H1 (cell line): ENCODE measurements around the gene NCBP2. TPM values are rescaled to one million over a fixed set of nuclear protein-coding genes. Genes with fewer than 3 reads are reported as not detected.

ENCODE experiments used
- CTCF ChIA-PET: fragments of 300-600 bp; sonication (Branson Sonifier 250); formaldehyde crosslinking; loops from one replicate; lab custom pipeline; 2021; ENCODE audit not compliant: partially characterized antibody; lab: Charles Lee
- POLR2A ChIA-PET: fragments of 300-600 bp; sonication (Branson Sonifier 250); formaldehyde crosslinking; loops from one replicate; lab custom pipeline; 2021; ENCODE audit warnings: inconsistent platforms; ENCODE audit not compliant: partially characterized antibody; lab: Charles Lee
- DNase-seq, 2 experiments: peaks; one replicate each; pipeline versions ENCODE4 v3.0.0 to v3.0.0-alpha.2; 2010 to 2022; ENCODE audit warnings: low spot score in 2 of 2, low read depth in 1 of 2, mixed read lengths in 1 of 2
- FAIRE-seq: peaks from 2 replicates; lab custom pipeline; 2011; peaks lifted over from hg19 to GRCh38; lab: Jason Lieb, UNC
- H2AFZ ChIP-seq: 2 replicates; pipeline ENCODE4 v1.8.1; 2012; ENCODE audit warnings: low read length, inconsistent platforms
- H2AK5ac ChIP-seq: 2 replicates; pipeline ENCODE4 v1.6.1; 2013; ENCODE audit warnings: low read depth, low read length
- H2BK120ac ChIP-seq: replicated peaks from 2 replicates; pipeline ENCODE3; 2013; ENCODE audit warnings: low read depth, low read length, inconsistent platforms
- H2BK12ac ChIP-seq: 2 replicates; pipeline ENCODE4 v1.6.1; 2013; ENCODE audit warnings: low read depth, low read length
- H2BK15ac ChIP-seq: 2 replicates; pipeline ENCODE4 v1.6.1; 2013; ENCODE audit warnings: low read length
- H2BK20ac ChIP-seq: 2 replicates; pipeline ENCODE4 v1.6.1; 2013; ENCODE audit warnings: low read length
- H2BK5ac ChIP-seq: 2 replicates; pipeline ENCODE4 v1.6.1; 2013; ENCODE audit warnings: low read depth, low read length
- H3K14ac ChIP-seq: 2 replicates; pipeline ENCODE4 v1.6.1; 2013; ENCODE audit warnings: inconsistent platforms; ENCODE audit not compliant: insufficient read length
- H3K18ac ChIP-seq: 2 replicates; pipeline ENCODE4 v1.6.1; 2013; ENCODE audit warnings: low read length; ENCODE audit errors: extremely low read depth
- H3K23ac ChIP-seq: 2 replicates; pipeline ENCODE4 v1.6.1; 2013; ENCODE audit warnings: inconsistent platforms; ENCODE audit not compliant: insufficient read length
- H3K23me2 ChIP-seq: 2 replicates; pipeline ENCODE4 v1.6.1; 2013; ENCODE audit warnings: low read depth, low read length
- H3K27ac ChIP-seq: 2 replicates; pipeline ENCODE4 v1.6.1; 2011; ENCODE audit warnings: low read depth, low read length, inconsistent platforms
- H3K27me3 ChIP-seq, 4 experiments: replicated peaks in 1 of 4; 1 replicate in 1 of 4; 2 replicates in 3 of 4; pipeline versions ENCODE4 v1.6.1 to v1.8.1; 2011 to 2013; ENCODE audit warnings: low read length in 3 of 4, mild to moderate bottlenecking in 3 of 4, inconsistent platforms in 2 of 4, mixed read lengths in 2 of 4, moderate library complexity in 1 of 4; ENCODE audit not compliant: control insufficient read depth in 3 of 4, insufficient read depth in 3 of 4; ENCODE audit errors: extremely low read depth in 1 of 4
- H3K36me3 ChIP-seq, 4 experiments: 2 replicates each; pipeline versions ENCODE4 v1.6.1 to v1.8.1; 2011 to 2013; ENCODE audit warnings: mild to moderate bottlenecking in 4 of 4, low read length in 3 of 4, moderate library complexity in 2 of 4, control low read depth in 1 of 4, inconsistent platforms in 1 of 4; ENCODE audit not compliant: insufficient read depth in 4 of 4, control insufficient read depth in 2 of 4
- H3K4ac ChIP-seq: replicated peaks from 2 replicates; pipeline ENCODE3; 2013; ENCODE audit warnings: low read length, low read depth, mixed read lengths, inconsistent platforms; ENCODE audit not compliant: insufficient read length
- H3K4me1 ChIP-seq, 4 experiments: replicated peaks in 1 of 4; 1 replicate in 1 of 4; 2 replicates in 3 of 4; pipeline versions ENCODE4 v1.6.1 to v1.8.1; 2011 to 2013; ENCODE audit warnings: low read length in 3 of 4, inconsistent platforms in 2 of 4, mixed read lengths in 1 of 4; ENCODE audit not compliant: insufficient read depth in 4 of 4, control insufficient read depth in 3 of 4
- H3K4me2 ChIP-seq, 2 experiments: 2 replicates each; pipeline versions ENCODE4 v1.6.1 to v1.8.1; 2011 to 2013; ENCODE audit warnings: low read depth in 2 of 2, low read length in 2 of 2, control low read depth in 1 of 2, inconsistent platforms in 1 of 2, mild to moderate bottlenecking in 1 of 2; ENCODE audit not compliant: insufficient read depth in 1 of 2
- H3K4me3 ChIP-seq, 4 experiments: fragments of 200-600, 300-600 bp in 1 of 4; sonication (generic), shearing (Covaris generic), sonication (Bioruptor Twin) in 1 of 4; 2 replicates each; pipeline versions ENCODE4 v1.5.1 to v1.8.1; 2011 to 2016; ENCODE audit warnings: low read length in 4 of 4, low read depth in 3 of 4, control low read depth in 2 of 4, inconsistent platforms in 2 of 4, mild to moderate bottlenecking in 2 of 4, mixed read lengths in 1 of 4, moderate library complexity in 1 of 4; ENCODE audit not compliant: insufficient read depth in 2 of 4; ENCODE audit errors: extremely low read depth in 1 of 4
- H3K56ac ChIP-seq: replicated peaks from 2 replicates; pipeline ENCODE3; 2013; ENCODE audit warnings: low read depth, mild to moderate bottlenecking, mixed read lengths, low read length, inconsistent platforms; ENCODE audit not compliant: insufficient read length
- H3K79me1 ChIP-seq: 2 replicates; pipeline ENCODE4 v1.6.1; 2013; ENCODE audit warnings: low read depth, low read length, control low read depth
- H3K79me2 ChIP-seq, 2 experiments: 2 replicates each; pipeline versions ENCODE4 v1.6.1 to v1.8.1; 2012 to 2013; ENCODE audit warnings: low read length in 2 of 2, mild to moderate bottlenecking in 2 of 2, inconsistent platforms in 1 of 2; ENCODE audit not compliant: insufficient read depth in 2 of 2, control insufficient read depth in 1 of 2
- H3K9ac ChIP-seq, 4 experiments: replicated peaks in 1 of 4; 1 replicate in 1 of 4; 2 replicates in 3 of 4; pipeline versions ENCODE4 v1.6.1 to v1.8.1; 2011 to 2013; ENCODE audit warnings: low read depth in 3 of 4, low read length in 3 of 4, control low read depth in 2 of 4, mild to moderate bottlenecking in 2 of 4, moderate library complexity in 2 of 4, inconsistent platforms in 1 of 4; ENCODE audit errors: extremely low read depth in 1 of 4
- H3K9me3 ChIP-seq, 2 experiments: 2 replicates each; pipeline versions ENCODE4 v1.6.1 to v1.8.1; 2012 to 2013; ENCODE audit warnings: mild to moderate bottlenecking in 2 of 2, moderate library complexity in 2 of 2, control low read depth in 1 of 2, inconsistent platforms in 1 of 2, low read depth in 1 of 2, low read length in 1 of 2, mixed read lengths in 1 of 2; ENCODE audit not compliant: insufficient read depth in 2 of 2
- H4K20me1 ChIP-seq, 2 experiments: replicated peaks in 1 of 2; 2 replicates each; pipeline versions ENCODE3 to v1.8.1; 2011 to 2013; ENCODE audit warnings: inconsistent platforms in 2 of 2, low read length in 2 of 2, mild to moderate bottlenecking in 1 of 2; ENCODE audit not compliant: insufficient read depth in 2 of 2, control insufficient read depth in 1 of 2
- H4K5ac ChIP-seq: 2 replicates; pipeline ENCODE4 v1.6.1; 2013; ENCODE audit warnings: low read length, low read depth, mixed read lengths, inconsistent platforms; ENCODE audit not compliant: insufficient read length
- H4K8ac ChIP-seq: 2 replicates; pipeline ENCODE4 v1.8.0; 2013; ENCODE audit warnings: mild to moderate bottlenecking, moderate library complexity, low read length, inconsistent platforms; ENCODE audit not compliant: insufficient read depth; ENCODE audit errors: extremely low read depth
- H4K91ac ChIP-seq: replicated peaks from 2 replicates; pipeline ENCODE3; 2013; ENCODE audit warnings: low read length, mixed read lengths, inconsistent platforms; ENCODE audit not compliant: insufficient read length
- CBX5 ChIP-seq: fragments of 300-800, 300-1000 bp; sonication (generic); IDR thresholded peaks from 2 replicates; pipeline ENCODE4 v1.7.1; 2016; ENCODE audit warnings: antibody characterized with exemption, low read length, low read depth
- CREB1 ChIP-seq: IDR thresholded peaks from 2 replicates; pipeline ENCODE4 v1.6.1; 2012; ENCODE audit warnings: inconsistent platforms
- FOSL1 ChIP-seq: IDR thresholded peaks from 2 replicates; pipeline ENCODE4 v1.6.1; 2011; ENCODE audit warnings: mild to moderate bottlenecking, low read depth, low read length, moderate library complexity; ENCODE audit not compliant: insufficient read depth
- GABPA ChIP-seq: IDR thresholded peaks from 2 replicates; pipeline ENCODE4 v1.6.1; 2011; ENCODE audit warnings: mild to moderate bottlenecking, low read length, moderate library complexity, borderline replicate concordance; ENCODE audit not compliant: insufficient read depth
- HDAC2 ChIP-seq, 2 experiments: fragments of 300-600 bp in 1 of 2; sonication (generic) in 1 of 2; IDR thresholded peaks; 2 replicates each; pipeline ENCODE4 v1.6.1; 2011 to 2012; ENCODE audit warnings: low read depth in 2 of 2, low read length in 2 of 2, mild to moderate bottlenecking in 2 of 2, moderate library complexity in 2 of 2, borderline replicate concordance in 1 of 2, inconsistent platforms in 1 of 2
- KDM4A ChIP-seq: IDR thresholded peaks from one replicate; pipeline ENCODE4 v1.7.1; 2012; ENCODE audit warnings: low read depth, mild to moderate bottlenecking, moderate library complexity, low read length, inconsistent platforms; ENCODE audit not compliant: severe bottlenecking
- MAFK ChIP-seq: IDR thresholded peaks from 2 replicates; pipeline ENCODE4 v1.6.1; 2012; ENCODE audit warnings: low read depth, mild to moderate bottlenecking, improper control_type of control experiment, low read length
- POLR2A ChIP-seq, 2 experiments: IDR thresholded peaks; 1 replicate in 1 of 2; 2 replicates in 1 of 2; pipeline ENCODE4 v1.6.1; 2011; ENCODE audit warnings: low read depth in 2 of 2, low read length in 2 of 2, mild to moderate bottlenecking in 2 of 2; ENCODE audit errors: control extremely low read depth in 1 of 2
- SIN3A ChIP-seq, 2 experiments: IDR thresholded peaks in 1 of 2; conservative IDR thresholded peaks in 1 of 2; 2 replicates each; pipeline ENCODE4 v1.6.1; 2011 to 2012; ENCODE audit warnings: low read length in 2 of 2, improper control_type of control experiment in 1 of 2, low read depth in 1 of 2, mild to moderate bottlenecking in 1 of 2
- SP2 ChIP-seq: IDR thresholded peaks from 2 replicates; pipeline ENCODE4 v1.6.1; 2012; ENCODE audit warnings: mild to moderate bottlenecking, low read length, inconsistent platforms
- SUZ12 ChIP-seq: fragments of 200-600 bp; sonication (generic); IDR thresholded peaks from 2 replicates; pipeline ENCODE4 v1.6.1; 2012; ENCODE audit warnings: mild to moderate bottlenecking, inconsistent platforms, low read length, moderate library complexity, mixed read lengths
- TAF1 ChIP-seq: IDR thresholded peaks from 2 replicates; pipeline ENCODE4 v1.6.1; 2011; ENCODE audit warnings: mild to moderate bottlenecking, low read depth, low read length
- TBP ChIP-seq: IDR thresholded peaks from 2 replicates; pipeline ENCODE4 v1.6.1; 2011; ENCODE audit warnings: low read depth, low read length, improper control_type of control experiment
- ZNF274 ChIP-seq: IDR thresholded peaks from 2 replicates; pipeline ENCODE4 v1.7.0; 2012; ENCODE audit warnings: low read length, borderline replicate concordance; ENCODE audit errors: extremely low read depth
- WGBS, 2 experiments: shearing (Covaris generic) in 1 of 2; methylation state at CpG; one replicate each; pipeline versions ENCODE4 v1.1.6 to v1.1.7; 2013 to 2015; ENCODE audit warnings: low lambda C conversion rate in 2 of 2, mixed read lengths in 2 of 2, inconsistent platforms in 1 of 2, low coverage in 1 of 2, missing lambda C conversion rate in 1 of 2; ENCODE audit not compliant: insufficient replicate concordance in 2 of 2, insufficient coverage in 1 of 2, insufficient read length in 1 of 2; ENCODE audit errors: extremely low coverage in 1 of 2, missing lambda C conversion rate in 1 of 2; 5-methylcytosine and 5-hydroxymethylcytosine counted together
- polyA plus RNA-seq, 7 experiments: library from polyadenylated mRNA; depleted of rRNA in 3 of 7; stranded (reverse) in 5 of 7; unstranded in 2 of 7; fragments of >200 nt in 5 of 7; fragments of 200-250 nt in 2 of 7; gene quantifications; 1 replicate in 5 of 7; 2 replicates in 1 of 7; 4 replicates in 1 of 7; pipeline versions ENCODE4 v1.2.1 to v1.2.3, GENCODE V29; 2011 to 2013; ENCODE audit warnings: missing spikeins in 2 of 7, mixed read lengths in 2 of 7
- total RNA-seq: library from RNA; stranded (reverse); fragmentation: NEBNext Ultra II Directional; extraction: Animal tissue kit (Norgen Biotek cat#: 25700); gene quantifications from 2 replicates; pipeline ENCODE4 v1.2.1, GENCODE V29; 2021

NCBP2 gene
- total and polyA plus RNA-seq, 2 of the 8 experiments (the other 6 are each of a cell fraction or from before 2014, with no cell fraction given), result 34.1 to 100 TPM

- Histone ChIP-seq H2BK20ac (no peak overlapping the region), H3K23ac (no peak overlapping the region), H4K91ac (no peak overlapping the region), H2BK5ac (no peak overlapping the region), H3K9me3 (no peaks in the 10 kb centered on the region), H3K9ac (no peak overlapping the region), H4K8ac (no peak overlapping the region), H2BK12ac (no peak overlapping the region), H3K23me2 (no peaks in the 10 kb centered on the region), H3K4me3 (no peak overlapping the region), H3K4me2 (no peak overlapping the region), H3K18ac (no peak overlapping the region), H3K56ac (no peak overlapping the region), H3K27ac (no peak overlapping the region), H4K20me1 (no peaks in the 10 kb centered on the region), H3K4me1 (no peaks in the 10 kb centered on the region; a peak in 1 of 7 replicates), H2AFZ (no peak overlapping the region), H4K5ac (no peak overlapping the region), H3K4ac (no peak overlapping the region), H2BK15ac (no peak overlapping the region), H2AK5ac (no peak overlapping the region), H3K79me2 (no peaks in the 10 kb centered on the region), H3K79me1 (no peaks in the 10 kb centered on the region), H3K27me3 (no peaks in the 10 kb centered on the region), H2BK120ac (no peak overlapping the region), H3K14ac (no peak overlapping the region), H3K36me3 (no peaks in the 10 kb centered on the region)
- no peak for TF ChIP-seq SP2
- TF ChIP-seq POLR2A (IDR thresholded peaks at IDR 0.05; ENCODE audit: control extremely low read depth in 1 of 2, low read depth in 2 of 2, low read length in 2 of 2), result no peak
- no peak for TF ChIP-seq HDAC2 (IDR thresholded peaks at IDR 0.05; ENCODE audit: borderline replicate concordance in 1 of 2, low read depth in 2 of 2, low read length in 2 of 2)
- TF ChIP-seq TBP, result no peak
- TF ChIP-seq FOSL1, result no peak
- TF ChIP-seq KDM4A, result no peak
- no peak for TF ChIP-seq MAFK
- no peak for TF ChIP-seq SUZ12
- no peak for TF ChIP-seq TAF1
- no peak for TF ChIP-seq CREB1
- no peak for TF ChIP-seq SIN3A (conservative IDR thresholded peaks at IDR 0.05 in 1 of 2, IDR thresholded peaks at IDR 0.05 in 1 of 2; ENCODE audit: low read depth in 1 of 2, low read length in 2 of 2)
- TF ChIP-seq GABPA, result no peak
- TF ChIP-seq ZNF274, result no peak
- TF ChIP-seq CBX5, result no peak
- POLR2A ChIA-PET, result no interaction called here
- CTCF ChIA-PET, result interaction anchor here (1.0 kb wide), 1 partner anchor 8 kb away, joined by 3 read pairs; no protein-coding TSS in a partner anchor
- DNase-seq (no peak), FAIRE-seq (no peak)
- 95% methylated on average over 13 of the region's 13 CpGs; no CpG with 5 or more reads in 1 of the 2 experiments for WGBS, 2 experiments
Observed at GRCh38 chr3:196981657-196982056, 39.3 kb upstream of the NCBP2 start.
